Measurements from ENCODE around the gene ACOT9.
"Not testable (repeated sequence)": the region's sequence is repeated elsewhere in the genome, so short reads cannot be mapped to it uniquely, and the experiment has no call there.

Gene ACOT9

GRCh38 chrX:23704673-23705206 lies 38.3 kb downstream of the ACOT9 start:
- no peak for DNase-seq (ENCODE audit: low read depth)
- no peak overlapping the region for H3K4me3 ChIP-seq (ENCODE audit: control insufficient read depth, low read depth, low read length)
- no peak for TF ChIP-seq CTCF (conservative IDR thresholded peaks at IDR 0.05; ENCODE audit: control insufficient read depth, insufficient read depth, low read depth, low read length)

- no peak overlapping the region for H3K4me3 ChIP-seq (ENCODE audit: control insufficient read depth, low read depth, low read length)
- DNase-seq (ENCODE audit: low read depth), result peak; percentile 68
- no peak for TF ChIP-seq CTCF (conservative IDR thresholded peaks at IDR 0.05; ENCODE audit: control insufficient read depth, insufficient read depth, low read depth, low read length)
These were observed 43.4 kb downstream of the ACOT9 start for GRCh38 chrX:23699636-23700194.

GRCh38 chrX:23694606-23695005 lies 48.5 kb downstream of the ACOT9 start:
- peak; percentile 62 for DNase-seq (ENCODE audit: low read depth)
- peak; percentile 55 for TF ChIP-seq CTCF (conservative IDR thresholded peaks at IDR 0.05; ENCODE audit: control insufficient read depth, insufficient read depth, low read depth, low read length)

GRCh38 chrX:23692166-23692565 lies 50.9 kb downstream of the ACOT9 start:
- TF ChIP-seq CTCF (conservative IDR thresholded peaks at IDR 0.05; ENCODE audit: control insufficient read depth, insufficient read depth, low read depth, low read length), result no peak
- no peak overlapping the region for H3K4me3 ChIP-seq (ENCODE audit: control insufficient read depth, low read depth, low read length)
- no peak for DNase-seq (ENCODE audit: low read depth)

More at GRCh38 chrX:23694606-23695005, 48.5 kb downstream of the ACOT9 start:
- no peak overlapping the region for H3K4me3 ChIP-seq (ENCODE audit: control insufficient read depth, low read depth, low read length)

GRCh38 chrX:23676486-23676885 lies 66.6 kb downstream of the ACOT9 start:
- not testable (repeated sequence) for DNase-seq (ENCODE audit: low read depth)

GRCh38 chrX:23673108-23673507 lies 70.0 kb downstream of the ACOT9 start:
- no peak for TF ChIP-seq CTCF (conservative IDR thresholded peaks at IDR 0.05; ENCODE audit: control insufficient read depth, insufficient read depth, low read depth, low read length)
- no peak for DNase-seq (ENCODE audit: low read depth)
- H3K4me3 ChIP-seq (ENCODE audit: control insufficient read depth, low read depth, low read length), result no peak overlapping the region

More at GRCh38 chrX:23676486-23676885, 66.6 kb downstream of the ACOT9 start:
- H3K4me3 ChIP-seq (ENCODE audit: control insufficient read depth, low read depth, low read length), result not testable (repeated sequence)

- DNase-seq (ENCODE audit: low read depth), result no peak
- H3K4me3 ChIP-seq (ENCODE audit: control insufficient read depth, low read depth, low read length), result no peak overlapping the region
- TF ChIP-seq CTCF (conservative IDR thresholded peaks at IDR 0.05; ENCODE audit: control insufficient read depth, insufficient read depth, low read depth, low read length), result no peak
These were observed 72.5 kb downstream of the ACOT9 start for GRCh38 chrX:23670528-23670927.
